Endothelial cell (in vitro differentiated cells): Measurements from ENCODE around the gene CAT. TPM values are rescaled to one million over a fixed set of nuclear protein-coding genes. Genes with fewer than 3 reads are reported as not detected.

Experiments used
- DNase-seq: peaks from one replicate; pipeline ENCODE4 v3.0.0; 2021; ENCODE audit warnings: low spot score
- H3K27ac Mint-ChIP-seq: one replicate; pipeline ENCODE4 v1.8.0; 2021; ENCODE audit warnings: mixed read lengths, inconsistent platforms; ENCODE audit not compliant: unreplicated experiment
- H3K27me3 Mint-ChIP-seq: one replicate; pipeline ENCODE4 v1.8.0; 2021; ENCODE audit warnings: mild to moderate bottlenecking, moderate library complexity, mixed read lengths, inconsistent platforms; ENCODE audit not compliant: unreplicated experiment
- H3K36me3 Mint-ChIP-seq: one replicate; pipeline ENCODE4 v1.8.0; 2021; ENCODE audit warnings: mild to moderate bottlenecking, low read depth, mixed read lengths, inconsistent platforms; ENCODE audit not compliant: unreplicated experiment
- H3K4me1 Mint-ChIP-seq: one replicate; pipeline ENCODE4 v1.8.0; 2021; ENCODE audit warnings: mild to moderate bottlenecking, mixed read lengths, inconsistent platforms; ENCODE audit not compliant: unreplicated experiment
- H3K4me3 Mint-ChIP-seq: one replicate; pipeline ENCODE4 v1.8.0; 2021; ENCODE audit warnings: mild to moderate bottlenecking, mixed read lengths, inconsistent platforms; ENCODE audit not compliant: unreplicated experiment
- H3K9me3 Mint-ChIP-seq: one replicate; pipeline ENCODE4 v1.8.0; 2021; ENCODE audit warnings: mixed read lengths, inconsistent platforms; ENCODE audit not compliant: unreplicated experiment
- CTCF ChIP-seq: fragments of 200-600 bp; sonication (generic); IDR thresholded peaks from one replicate; pipeline ENCODE4 v1.5.0; 2021; ENCODE audit warnings: antibody characterized with exemption; ENCODE audit not compliant: unreplicated experiment
- total RNA-seq: library from RNA; stranded (reverse); fragmentation: NEBNext Ultra II Directional; extraction: Animal tissue kit (Norgen Biotek cat#: 25700); gene quantifications from one replicate; pipeline ENCODE4 v1.2.1, GENCODE V29; 2021; ENCODE audit not compliant: unreplicated experiment

The CAT gene
- total RNA-seq, 1 donor from 2014 or later = 30.2 TPM

- no peak for DNase-seq
- peaks cover 7% of the 10 kb centered on the region for H3K9me3 Mint-ChIP-seq
- H3K27ac Mint-ChIP-seq = no peak overlapping the region
- H3K27me3 Mint-ChIP-seq = no peaks in the 10 kb centered on the region
- H3K4me3 Mint-ChIP-seq = no peak overlapping the region
- peaks cover 46% of the 10 kb centered on the region for H3K36me3 Mint-ChIP-seq
- no peaks in the 10 kb centered on the region for H3K4me1 Mint-ChIP-seq
- TF ChIP-seq CTCF = no peak
Observed at GRCh38 chr11:34461215-34461614, 22.5 kb downstream of the CAT start.

DNA sequence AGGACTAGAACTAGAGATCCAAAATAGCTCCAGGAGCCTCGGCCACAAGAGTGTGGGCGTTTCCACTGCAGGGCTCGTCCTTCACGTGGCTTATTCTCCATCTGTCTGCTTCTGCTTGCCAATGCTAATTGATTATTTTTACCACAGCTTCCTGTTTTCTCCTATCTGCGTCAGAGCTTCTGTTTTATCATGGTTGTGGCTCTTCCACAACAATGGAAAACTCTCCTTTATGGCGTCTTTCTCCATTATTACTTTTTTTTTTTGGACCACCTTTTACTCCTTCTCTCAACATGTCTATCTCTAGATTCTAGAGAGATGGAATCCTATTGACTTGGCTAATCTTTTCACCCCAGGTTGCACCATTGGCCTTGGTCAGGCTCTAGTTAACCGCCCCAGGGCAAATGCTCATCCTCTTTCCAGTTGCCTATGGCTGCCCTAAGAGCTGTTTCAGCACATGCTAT, 25.9 kb downstream of the CAT start:
- H3K4me3 Mint-ChIP-seq = no peak overlapping the region
- no peak for DNase-seq
- H3K36me3 Mint-ChIP-seq = peaks cover 66% of the 10 kb centered on the region
- peaks cover 3% of the 10 kb centered on the region for H3K27me3 Mint-ChIP-seq
- no peak overlapping the region for H3K27ac Mint-ChIP-seq
- TF ChIP-seq CTCF = no peak
- peaks cover 16% of the 10 kb centered on the region for H3K9me3 Mint-ChIP-seq
- no peaks in the 10 kb centered on the region for H3K4me1 Mint-ChIP-seq

DNA sequence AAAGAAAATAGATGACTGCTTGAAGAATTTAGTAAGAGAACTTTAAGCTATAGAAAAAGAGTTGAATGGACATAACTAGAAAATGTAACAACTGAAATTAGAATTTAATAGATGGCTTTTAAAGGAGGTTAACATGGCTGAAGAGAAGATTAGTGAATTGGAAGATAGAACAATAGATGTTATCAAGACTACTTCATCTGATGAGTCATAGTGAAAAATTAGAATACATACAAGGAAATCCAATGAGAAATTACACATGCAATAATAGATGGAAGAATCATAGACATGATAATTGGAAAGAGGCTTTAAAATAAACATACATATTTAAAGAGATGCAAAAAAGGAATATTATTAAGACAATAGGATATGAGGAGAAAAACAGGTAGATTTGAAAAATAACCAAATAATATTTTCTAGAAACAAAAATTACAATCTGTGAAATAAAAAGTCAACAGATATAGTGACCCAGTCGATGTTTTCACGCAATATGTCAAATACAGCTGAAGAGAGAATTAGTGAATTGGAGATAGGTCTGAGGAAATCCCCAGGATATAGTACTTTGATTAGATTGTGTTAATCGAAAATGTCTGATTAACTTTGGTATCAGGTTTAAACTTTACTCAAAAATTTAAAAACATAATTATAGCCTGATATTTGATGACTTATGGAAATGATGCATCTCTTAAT, 28.2 kb downstream of the CAT start:
- TF ChIP-seq CTCF = no peak
- H3K4me1 Mint-ChIP-seq = no peaks in the 10 kb centered on the region
- H3K4me3 Mint-ChIP-seq = peak overlapping the region; percentile 16
- no peak for DNase-seq
- H3K27ac Mint-ChIP-seq = no peak overlapping the region
- H3K36me3 Mint-ChIP-seq = peaks cover 66% of the 10 kb centered on the region
- peaks cover 3% of the 10 kb centered on the region for H3K27me3 Mint-ChIP-seq
- peaks cover 16% of the 10 kb centered on the region for H3K9me3 Mint-ChIP-seq

GRCh38 chr11:34468209-34468841, 29.6 kb downstream of the CAT start:
- Mint-ChIP-seq H3K36me3 (peaks cover 63% of the 10 kb centered on the region), H3K27me3 (peaks cover 3% of the 10 kb centered on the region), H3K4me1 (no peaks in the 10 kb centered on the region), H3K9me3 (peaks cover 16% of the 10 kb centered on the region), H3K27ac (no peak overlapping the region), H3K4me3 (peak overlapping the region; percentile 70)
- TF ChIP-seq CTCF = no peak
- DNase-seq = peak; percentile 9

GRCh38 chr11:34473603-34474169, 35.0 kb downstream of the CAT start:
- TF ChIP-seq CTCF = no peak
- Mint-ChIP-seq H3K27ac (no peak overlapping the region), H3K9me3 (no peaks in the 10 kb centered on the region), H3K4me3 (no peak overlapping the region), H3K4me1 (no peaks in the 10 kb centered on the region), H3K27me3 (peaks cover under 1% of the 10 kb centered on the region), H3K36me3 (peaks cover 20% of the 10 kb centered on the region)
- DNase-seq = no peak
